GM12878 (cell line): Measurements from ENCODE around the gene SLC38A1. TPM values are rescaled to one million over a fixed set of nuclear protein-coding genes. Genes with fewer than 3 reads are reported as not detected.

Experiments used
- ATAC-seq: fragments of 200-7000 bp; cut with Tn5 transposase; 3 replicates; pipeline ENCODE4 v1.9.1; 2020; ENCODE audit warnings: mild to moderate bottlenecking, moderate library complexity
- BruUV-seq: library from RNA; stranded (reverse); fragments of 400-500 nt; replicated peaks from 2 replicates; lab custom pipeline; 2021; lab: Mats Ljungman, UMichigan
- CTCF ChIA-PET: fragments of 300-600 bp; sonication (Branson Sonifier 250); formaldehyde crosslinking; extraction: SDS; loops from one replicate; lab custom pipeline; 2021; ENCODE audit warnings: inconsistent platforms; lab: Yijun Ruan, JAX
- POLR2A ChIA-PET: fragments of 350-600 bp; formaldehyde crosslinking; extraction: SDS; loops from one replicate; lab custom pipeline; 2021; ENCODE audit warnings: inconsistent platforms; lab: Charles Lee
- RAD21 ChIA-PET: fragments of 300-600 bp; sonication (Branson Sonifier 250); formaldehyde crosslinking; loops from one replicate; lab custom pipeline; 2023; ENCODE audit warnings: antibody characterized with exemption; ENCODE audit not compliant: unreplicated experiment; lab: Charles Lee
- SMC1A ChIA-PET: fragments of 300-600 bp; sonication (Branson Sonifier 250); formaldehyde crosslinking; loops from one replicate; lab custom pipeline; 2023; ENCODE audit not compliant: unreplicated experiment, uncharacterized antibody; lab: Charles Lee
- DNase-seq: peaks from one replicate; pipeline ENCODE4 v3.0.0-alpha.2; 2011; ENCODE audit warnings: low read depth, low spot score
- FAIRE-seq: peaks from 3 replicates; lab custom pipeline; 2011; peaks lifted over from hg19 to GRCh38; lab: Jason Lieb, UNC
- H2AFZ ChIP-seq: 2 replicates; pipeline ENCODE4 v1.6.0; 2011; ENCODE audit warnings: low read depth, low read length, control low read depth; ENCODE audit not compliant: control insufficient read depth
- H3K27ac ChIP-seq: 2 replicates; pipeline ENCODE4 v1.5.1; 2011; ENCODE audit warnings: control low read depth; ENCODE audit not compliant: control insufficient read depth, insufficient read depth
- H3K27me3 ChIP-seq, 2 experiments: replicated peaks in 1 of 2; 2 replicates each; pipeline versions ENCODE4 v1.6.0 to v1.6.1; 2011; ENCODE audit warnings: low read length in 1 of 2; ENCODE audit not compliant: control insufficient read depth in 2 of 2, insufficient read depth in 2 of 2
- H3K36me3 ChIP-seq, 2 experiments: 2 replicates each; pipeline ENCODE4 v1.5.1; 2011; ENCODE audit warnings: low read length in 1 of 2; ENCODE audit not compliant: control insufficient read depth in 2 of 2, insufficient read depth in 2 of 2
- H3K4me1 ChIP-seq: 2 replicates; pipeline ENCODE4 v1.6.1; 2011; ENCODE audit warnings: mild to moderate bottlenecking, low read length, moderate library complexity, mixed read lengths; ENCODE audit not compliant: control insufficient read depth, insufficient read depth
- H3K4me2 ChIP-seq: 2 replicates; pipeline ENCODE4 v1.6.0; 2011; ENCODE audit warnings: control low read depth; ENCODE audit not compliant: control insufficient read depth, insufficient read depth
- H3K4me3 ChIP-seq: fragments of 200-600 bp; sonication (generic); 2 replicates; pipeline ENCODE4 v1.5.1; 2016
- H3K79me2 ChIP-seq: 2 replicates; pipeline ENCODE4 v1.6.0; 2011; ENCODE audit warnings: low read length; ENCODE audit not compliant: control insufficient read depth, insufficient read depth
- H3K9ac ChIP-seq: 2 replicates; pipeline ENCODE4 v1.8.0; 2011; ENCODE audit warnings: low read length, control low read depth, mixed read lengths; ENCODE audit not compliant: control insufficient read depth, insufficient read depth
- H3K9me3 ChIP-seq: replicated peaks from 3 replicates; pipeline ENCODE4 v1.5.1; 2011; ENCODE audit warnings: mild to moderate bottlenecking, low read length; ENCODE audit not compliant: control insufficient read depth, insufficient read depth
- H4K20me1 ChIP-seq: 2 replicates; pipeline ENCODE4 v1.6.0; 2011; ENCODE audit not compliant: control insufficient read depth, insufficient read depth
- ATF7 ChIP-seq: fragments of 450-650 bp; IDR thresholded peaks from 2 replicates; pipeline ENCODE4 v1.6.1; 2016; ENCODE audit warnings: low read depth, mild to moderate bottlenecking
- CBFB ChIP-seq: IDR thresholded peaks from 2 replicates; pipeline ENCODE4 v1.6.1; 2016; ENCODE audit warnings: antibody characterized with exemption, low read depth
- DPF2 ChIP-seq: fragments of 450-650 bp; IDR thresholded peaks from 2 replicates; pipeline ENCODE4 v1.6.1; 2017; ENCODE audit warnings: mild to moderate bottlenecking
- EP300 ChIP-seq, 2 experiments: fragments of 150-350 bp in 1 of 2; IDR thresholded peaks; 2 replicates each; pipeline ENCODE4 v1.6.1; 2011 to 2012; ENCODE audit warnings: low read depth in 2 of 2, low read length in 2 of 2, borderline replicate concordance in 1 of 2, improper control_type of control experiment in 1 of 2, inconsistent platforms in 1 of 2; ENCODE audit not compliant: control insufficient read depth in 1 of 2
- HDAC2 ChIP-seq: fragments of 200-600 bp; sonication (generic); IDR thresholded peaks from 2 replicates; pipeline ENCODE4 v1.6.1; 2017
- HDGF ChIP-seq: fragments of 450-650 bp; IDR thresholded peaks from 2 replicates; pipeline ENCODE4 v1.6.1; 2016; ENCODE audit warnings: antibody characterized with exemption
- JUND ChIP-seq: IDR thresholded peaks from 2 replicates; pipeline ENCODE4 v1.6.1; 2012; ENCODE audit warnings: low read depth, mild to moderate bottlenecking, low read length, improper control_type of control experiment, moderate library complexity
- RUNX3 ChIP-seq: IDR thresholded peaks from 2 replicates; pipeline ENCODE4 v1.6.1; 2012; ENCODE audit warnings: low read length, inconsistent platforms
- SIN3A ChIP-seq: IDR thresholded peaks from 2 replicates; pipeline ENCODE4 v1.6.1; 2012; ENCODE audit warnings: low read depth, low read length, improper control_type of control experiment
- SIX5 ChIP-seq: IDR thresholded peaks from 2 replicates; pipeline ENCODE4 v1.6.1; 2011; ENCODE audit warnings: mild to moderate bottlenecking, low read depth, low read length, moderate library complexity; ENCODE audit not compliant: severe bottlenecking
- SPI1 ChIP-seq: IDR thresholded peaks from 2 replicates; pipeline ENCODE4 v1.6.1; 2011; ENCODE audit warnings: low read depth, mild to moderate bottlenecking, low read length, moderate library complexity, borderline replicate concordance; ENCODE audit not compliant: insufficient read depth
- ZNF207 ChIP-seq: fragments of 450-650 bp; IDR thresholded peaks from 2 replicates; pipeline ENCODE4 v1.6.1; 2014; ENCODE audit warnings: antibody characterized with exemption, mild to moderate bottlenecking, borderline replicate concordance
- whole genome bisulfite sequencing: methylation state at CpG from one replicate; pipeline ENCODE4 v1.1.6; 2016; ENCODE audit warnings: low lambda C conversion rate; ENCODE audit not compliant: insufficient replicate concordance, insufficient coverage; ENCODE audit errors: missing lambda C conversion rate; 5-methylcytosine and 5-hydroxymethylcytosine counted together
- in situ Hi-C: fragments of 300-500 bp; cut with MboI; formaldehyde crosslinking; loops from 9 replicates; pipeline ENCODE4 v1.14.3; 2018; ENCODE audit warnings: mixed read lengths
- intact Hi-C: fragments of 100-400 bp; cut with micrococcal nuclease; formaldehyde crosslinking; loops from one replicate; pipeline ENCODE4 v1.14.2; 2022; ENCODE audit not compliant: unreplicated experiment
- polyA plus RNA-seq, 11 experiments: library from polyadenylated mRNA; depleted of rRNA in 4 of 11; unstranded in 6 of 11; stranded (reverse) in 5 of 11; fragments of >200 nt; fragmentation: Nextera tagmentation in 4 of 11; fragmentation: Illumina TruSeq in 1 of 11; extraction: Ambion mirVana in 4 of 11; extraction: Trizol in 1 of 11; gene quantifications; 1 replicate in 1 of 11; 2 replicates in 10 of 11; pipeline versions ENCODE4 v1.2.1 to v1.2.3, GENCODE V29; 2011 to 2016; ENCODE audit warnings: inconsistent platforms in 2 of 11, missing spikeins in 2 of 11, low read depth in 1 of 11
- total RNA-seq, 4 experiments: library from RNA; depleted of rRNA in 3 of 4; stranded (reverse); fragments of >200 nt in 3 of 4; fragmentation: Illumina TruSeq in 1 of 4; extraction: Trizol in 1 of 4; gene quantifications; 2 replicates each; pipeline versions ENCODE4 v1.2.1 to v1.2.3, GENCODE V29; 2013 to 2021
- TF ChIP-seq, protein P1 (sequence below): fragments of 150-350 bp; IDR thresholded peaks from 2 replicates; pipeline ENCODE4 v1.6.1; 2016; ENCODE audit warnings: low read depth, low read length
- TF ChIP-seq, protein P2 (sequence below), 3 experiments: IDR thresholded peaks in 2 of 3; conservative IDR thresholded peaks in 1 of 3; 2 replicates each; pipeline ENCODE4 v1.5.1; 2011; ENCODE audit warnings: low read depth in 3 of 3, low read length in 3 of 3, mild to moderate bottlenecking in 3 of 3, control low read depth in 2 of 3, moderate library complexity in 2 of 3, inconsistent platforms in 1 of 3, mixed read lengths in 1 of 3; ENCODE audit not compliant: control insufficient read depth in 2 of 3, insufficient read depth in 1 of 3; ENCODE audit errors: extremely low read depth in 1 of 3

SLC38A1 gene
- total and polyA plus RNA-seq, 10 of the 15 experiments (the other 5 are each of a cell fraction or from before 2014, with no cell fraction given) = 38.1 to 191 (median 144) TPM

DNA sequence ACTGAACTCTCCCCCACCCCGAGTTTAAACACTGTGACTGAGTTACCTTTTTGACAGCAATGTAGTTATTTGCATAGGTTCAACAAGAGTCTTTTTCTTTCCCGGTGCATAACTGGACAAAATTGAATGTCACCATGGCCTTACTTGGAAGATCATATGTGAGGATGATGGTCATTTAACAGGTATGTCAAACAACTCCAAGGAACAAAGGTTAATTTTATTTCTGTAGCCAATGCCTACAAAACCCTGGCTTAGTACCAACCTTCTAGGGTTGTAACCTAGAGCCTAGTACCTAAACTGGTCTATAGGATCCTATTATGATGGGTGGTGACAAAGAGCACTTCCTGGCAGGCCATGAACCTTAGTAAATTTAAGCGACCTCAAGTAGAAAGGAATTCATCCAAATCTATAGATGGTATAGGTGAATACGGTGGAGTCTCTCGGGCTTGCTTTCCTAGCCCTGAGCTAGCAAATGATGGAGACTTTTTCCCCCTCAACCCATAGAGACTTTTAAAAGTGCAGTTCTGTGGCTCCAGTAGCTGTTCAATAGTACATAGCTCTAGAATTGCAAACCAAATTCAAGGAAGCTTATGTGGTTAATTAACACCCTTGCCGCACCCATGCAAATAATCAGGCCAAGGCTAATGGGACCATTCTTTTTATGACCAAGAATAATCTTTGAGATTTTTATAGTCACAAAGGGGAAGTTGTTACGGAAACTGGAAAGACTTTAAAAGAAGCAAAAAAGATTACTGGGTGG, 89.0 kb downstream of the SLC38A1 start (continued):
- TF ChIP-seq RUNX3 (peak; percentile 87), SIN3A (no peak), SIX5 (no peak), SPI1 (no peak), CBFB (no peak), JUND (no peak), ZNF207 (no peak)

DNA sequence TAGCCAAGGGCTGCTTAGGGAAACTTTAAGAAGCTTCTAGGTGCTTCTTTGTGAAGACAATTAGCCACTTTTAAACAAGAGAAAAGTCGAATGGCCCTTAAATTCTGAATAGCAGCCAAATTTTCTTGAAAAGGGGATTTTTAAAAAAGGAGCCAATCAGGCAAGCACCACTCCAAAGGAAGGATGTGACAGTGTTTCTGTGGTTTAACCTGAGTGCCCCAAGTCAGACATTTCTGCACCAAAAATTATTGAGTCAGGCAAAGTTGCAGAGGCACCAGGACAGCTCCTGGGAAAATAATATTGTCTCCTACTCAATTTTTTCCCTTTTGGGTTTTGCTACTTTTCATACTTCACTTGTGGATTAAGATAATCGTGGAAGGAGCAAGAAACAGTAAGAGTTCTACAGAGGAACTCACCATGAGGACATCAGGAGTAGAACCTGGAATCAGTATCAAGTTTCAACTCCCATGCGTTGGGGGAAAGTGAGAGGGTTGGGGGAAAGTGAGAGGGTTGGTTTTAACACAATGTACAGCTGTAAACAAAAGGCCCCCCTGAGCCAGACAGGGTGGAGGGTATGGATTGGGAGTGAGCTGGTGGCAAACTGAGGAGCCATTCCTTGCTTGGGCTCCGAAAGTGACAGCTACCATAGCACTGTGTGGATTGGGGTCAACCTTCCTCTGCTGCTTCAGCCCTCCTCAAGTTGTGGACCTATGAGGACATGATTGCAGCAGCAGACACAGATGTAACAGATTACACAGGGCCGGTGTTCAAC, 90.8 kb downstream of the SLC38A1 start:
- ATAC-seq = peak; percentile 40
- TF ChIP-seq HDGF (peak; percentile 63; the same call in 1 of the 2 replicates), EP300 (IDR thresholded peaks at IDR 0.05; ENCODE audit: borderline replicate concordance in 1 of 2, control insufficient read depth in 1 of 2, low read depth in 2 of 2, low read length in 2 of 2) (no peak), DPF2 (0 out of 2 replicates have a peak, but pooled peaks have one; percentile 25), HDAC2 (no peak), ATF7 (no peak)
- TF ChIP-seq, protein P1, sequence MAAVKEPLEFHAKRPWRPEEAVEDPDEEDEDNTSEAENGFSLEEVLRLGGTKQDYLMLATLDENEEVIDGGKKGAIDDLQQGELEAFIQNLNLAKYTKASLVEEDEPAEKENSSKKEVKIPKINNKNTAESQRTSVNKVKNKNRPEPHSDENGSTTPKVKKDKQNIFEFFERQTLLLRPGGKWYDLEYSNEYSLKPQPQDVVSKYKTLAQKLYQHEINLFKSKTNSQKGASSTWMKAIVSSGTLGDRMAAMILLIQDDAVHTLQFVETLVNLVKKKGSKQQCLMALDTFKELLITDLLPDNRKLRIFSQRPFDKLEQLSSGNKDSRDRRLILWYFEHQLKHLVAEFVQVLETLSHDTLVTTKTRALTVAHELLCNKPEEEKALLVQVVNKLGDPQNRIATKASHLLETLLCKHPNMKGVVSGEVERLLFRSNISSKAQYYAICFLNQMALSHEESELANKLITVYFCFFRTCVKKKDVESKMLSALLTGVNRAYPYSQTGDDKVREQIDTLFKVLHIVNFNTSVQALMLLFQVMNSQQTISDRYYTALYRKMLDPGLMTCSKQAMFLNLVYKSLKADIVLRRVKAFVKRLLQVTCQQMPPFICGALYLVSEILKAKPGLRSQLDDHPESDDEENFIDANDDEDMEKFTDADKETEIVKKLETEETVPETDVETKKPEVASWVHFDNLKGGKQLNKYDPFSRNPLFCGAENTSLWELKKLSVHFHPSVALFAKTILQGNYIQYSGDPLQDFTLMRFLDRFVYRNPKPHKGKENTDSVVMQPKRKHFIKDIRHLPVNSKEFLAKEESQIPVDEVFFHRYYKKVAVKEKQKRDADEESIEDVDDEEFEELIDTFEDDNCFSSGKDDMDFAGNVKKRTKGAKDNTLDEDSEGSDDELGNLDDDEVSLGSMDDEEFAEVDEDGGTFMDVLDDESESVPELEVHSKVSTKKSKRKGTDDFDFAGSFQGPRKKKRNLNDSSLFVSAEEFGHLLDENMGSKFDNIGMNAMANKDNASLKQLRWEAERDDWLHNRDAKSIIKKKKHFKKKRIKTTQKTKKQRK = no peak
- TF ChIP-seq, protein P2, sequence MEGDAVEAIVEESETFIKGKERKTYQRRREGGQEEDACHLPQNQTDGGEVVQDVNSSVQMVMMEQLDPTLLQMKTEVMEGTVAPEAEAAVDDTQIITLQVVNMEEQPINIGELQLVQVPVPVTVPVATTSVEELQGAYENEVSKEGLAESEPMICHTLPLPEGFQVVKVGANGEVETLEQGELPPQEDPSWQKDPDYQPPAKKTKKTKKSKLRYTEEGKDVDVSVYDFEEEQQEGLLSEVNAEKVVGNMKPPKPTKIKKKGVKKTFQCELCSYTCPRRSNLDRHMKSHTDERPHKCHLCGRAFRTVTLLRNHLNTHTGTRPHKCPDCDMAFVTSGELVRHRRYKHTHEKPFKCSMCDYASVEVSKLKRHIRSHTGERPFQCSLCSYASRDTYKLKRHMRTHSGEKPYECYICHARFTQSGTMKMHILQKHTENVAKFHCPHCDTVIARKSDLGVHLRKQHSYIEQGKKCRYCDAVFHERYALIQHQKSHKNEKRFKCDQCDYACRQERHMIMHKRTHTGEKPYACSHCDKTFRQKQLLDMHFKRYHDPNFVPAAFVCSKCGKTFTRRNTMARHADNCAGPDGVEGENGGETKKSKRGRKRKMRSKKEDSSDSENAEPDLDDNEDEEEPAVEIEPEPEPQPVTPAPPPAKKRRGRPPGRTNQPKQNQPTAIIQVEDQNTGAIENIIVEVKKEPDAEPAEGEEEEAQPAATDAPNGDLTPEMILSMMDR (IDR thresholded peaks at IDR 0.05 in 2 of 3, conservative IDR thresholded peaks at IDR 0.05 in 1 of 3; ENCODE audit: control insufficient read depth in 2 of 3, extremely low read depth in 1 of 3, insufficient read depth in 1 of 3, low read depth in 3 of 3, low read length in 3 of 3) = no peak

More for the DNA sequence above, 90.8 kb downstream of the SLC38A1 start:
- BruUV-seq = no TSS peak
- peak overlapping the region; percentile 55 for H3K27ac ChIP-seq
- SMC1A ChIA-PET = interaction anchor here (0.8 to 16.4 kb wide), 19 partner anchors 9 to 209 kb away, joined by 3 to 377 read pairs (median 4); partner anchors contain the start of gene SLC38A1
- 47% methylated on average over 5 of the region's 5 CpGs for WGBS
- no peaks in the 10 kb centered on the region; the same call in 2 of the 3 replicates for H3K9me3 ChIP-seq
- in situ Hi-C loops = no loop called here
- H3K9ac ChIP-seq = no peak overlapping the region
- no peaks in the 10 kb centered on the region for H4K20me1 ChIP-seq
- no peaks in the 10 kb centered on the region for H3K79me2 ChIP-seq
- no peaks in the 10 kb centered on the region for H3K27me3 ChIP-seq
- H3K4me3 ChIP-seq = peak overlapping the region; percentile 13; the same call in 1 of the 2 replicates
- POLR2A ChIA-PET = interaction anchor here (0.7 to 7.9 kb wide), 14 partner anchors 9 to 1641 kb away, joined by 3 to 95 read pairs (median 4); no protein-coding TSS in a partner anchor
- H3K4me2 ChIP-seq = peak overlapping the region; percentile 52
- intact Hi-C loops = no loop called here
- no peaks in the 10 kb centered on the region; a peak in 1 of 4 replicates for H3K36me3 ChIP-seq
- DNase-seq (peak; percentile 58), FAIRE-seq (no peak)
- H3K4me1 ChIP-seq = peaks cover 34% of the 10 kb centered on the region
- RAD21 ChIA-PET = interaction anchor here (0.7 to 8.6 kb wide), 17 partner anchors 10 to 215 kb away, joined by 3 to 126 read pairs (median 5); partner anchors contain the start of gene SLC38A1
- CTCF ChIA-PET = interaction anchor here (0.8 to 4.0 kb wide), 11 partner anchors 9 to 92 kb away, joined by 3 to 30 read pairs (median 4); no protein-coding TSS in a partner anchor
- no peak overlapping the region for H2AFZ ChIP-seq
